Measurements from ENCODE around the gene RHOT2. TPM values are rescaled to one million over a fixed set of nuclear protein-coding genes. Genes with fewer than 3 reads are reported as not detected.

The RHOT2 gene
- 95.9 TPM for total RNA-seq

- DNase-seq (ENCODE audit: low spot score) (peak; percentile 96), ATAC-seq (peak; percentile 91)
- intact Hi-C loops (cut with DNase I): no loop called here
Measured at GRCh38 chr16:667780-668518, at the start of gene RHOT2. Gene RHOT2 (plus strand): TSS chr16:668132. CDS start chr16:668200, 68 bp downstream.

- intact Hi-C loops (cut with DNase I): no loop called here
- DNase-seq (ENCODE audit: low spot score) (no peak), ATAC-seq (no peak)
Measured at GRCh38 chr16:619476-620100, 48.3 kb upstream of the RHOT2 start.

- intact Hi-C loops (cut with DNase I): no loop called here
- no peak for ATAC-seq
Measured at GRCh38 chr16:620700-621525, 47.0 kb upstream of the RHOT2 start.

DNA sequence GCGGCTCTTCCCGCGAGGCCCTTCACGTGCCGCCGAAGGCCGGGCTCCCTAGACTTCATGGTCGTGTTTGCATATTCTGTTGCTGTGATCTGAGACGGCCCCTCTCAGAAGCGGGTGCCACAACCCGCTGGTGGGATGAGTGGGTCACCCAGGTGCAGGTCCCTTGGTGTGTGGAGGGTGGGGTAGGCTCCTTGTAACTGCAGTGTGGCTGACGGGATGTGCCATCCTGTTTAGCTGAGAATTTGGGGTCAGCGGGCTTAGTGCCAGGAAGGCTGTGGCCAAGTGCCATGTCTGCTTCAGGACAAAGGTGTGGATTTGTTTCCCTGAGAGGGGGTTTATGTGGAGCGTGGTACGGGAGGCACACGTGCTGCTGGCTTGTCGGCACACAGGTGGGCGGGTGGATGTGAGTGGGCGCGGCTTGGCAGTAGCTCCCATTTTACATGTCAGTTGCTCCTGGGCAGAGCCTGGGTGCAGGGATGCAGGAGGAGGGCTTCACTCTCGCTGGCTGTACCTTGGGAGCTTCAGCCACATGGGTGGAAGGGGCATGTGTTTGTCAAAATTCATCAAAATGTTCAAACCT is 46.3 kb upstream of the RHOT2 start:
- DNase-seq (ENCODE audit: low spot score) (no peak), ATAC-seq (no peak)
- intact Hi-C loops (cut with DNase I): no loop called here

More at GRCh38 chr16:620700-621525, 47.0 kb upstream of the RHOT2 start:
- DNase-seq (ENCODE audit: low spot score): no peak

DNA sequence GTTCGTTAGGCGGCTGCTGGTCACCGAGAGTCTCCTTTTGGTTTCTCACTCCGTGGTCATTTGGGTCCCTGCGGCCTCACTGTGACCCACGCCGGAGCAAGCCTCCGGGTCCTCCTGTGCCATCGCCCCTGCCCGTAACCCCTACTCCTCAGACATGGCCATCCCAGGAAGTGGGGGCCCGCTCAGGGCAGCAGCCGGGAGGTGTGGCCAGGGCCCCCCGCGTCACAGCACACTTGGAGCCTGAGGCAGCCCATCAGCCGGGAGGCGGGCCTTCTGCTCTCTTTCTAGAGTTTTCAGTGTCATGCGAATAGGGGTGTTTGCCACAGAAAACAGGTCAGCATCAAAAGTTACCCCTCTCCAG is 45.0 kb upstream of the RHOT2 start:
- DNase-seq (ENCODE audit: low spot score) (no peak), ATAC-seq (no peak)
- intact Hi-C loops (cut with DNase I): no loop called here

- DNase-seq (ENCODE audit: low spot score): no peak
- no peak for ATAC-seq
- intact Hi-C loops (cut with DNase I): no loop called here
Measured at GRCh38 chr16:624526-625070, 43.3 kb upstream of the RHOT2 start.

DNA sequence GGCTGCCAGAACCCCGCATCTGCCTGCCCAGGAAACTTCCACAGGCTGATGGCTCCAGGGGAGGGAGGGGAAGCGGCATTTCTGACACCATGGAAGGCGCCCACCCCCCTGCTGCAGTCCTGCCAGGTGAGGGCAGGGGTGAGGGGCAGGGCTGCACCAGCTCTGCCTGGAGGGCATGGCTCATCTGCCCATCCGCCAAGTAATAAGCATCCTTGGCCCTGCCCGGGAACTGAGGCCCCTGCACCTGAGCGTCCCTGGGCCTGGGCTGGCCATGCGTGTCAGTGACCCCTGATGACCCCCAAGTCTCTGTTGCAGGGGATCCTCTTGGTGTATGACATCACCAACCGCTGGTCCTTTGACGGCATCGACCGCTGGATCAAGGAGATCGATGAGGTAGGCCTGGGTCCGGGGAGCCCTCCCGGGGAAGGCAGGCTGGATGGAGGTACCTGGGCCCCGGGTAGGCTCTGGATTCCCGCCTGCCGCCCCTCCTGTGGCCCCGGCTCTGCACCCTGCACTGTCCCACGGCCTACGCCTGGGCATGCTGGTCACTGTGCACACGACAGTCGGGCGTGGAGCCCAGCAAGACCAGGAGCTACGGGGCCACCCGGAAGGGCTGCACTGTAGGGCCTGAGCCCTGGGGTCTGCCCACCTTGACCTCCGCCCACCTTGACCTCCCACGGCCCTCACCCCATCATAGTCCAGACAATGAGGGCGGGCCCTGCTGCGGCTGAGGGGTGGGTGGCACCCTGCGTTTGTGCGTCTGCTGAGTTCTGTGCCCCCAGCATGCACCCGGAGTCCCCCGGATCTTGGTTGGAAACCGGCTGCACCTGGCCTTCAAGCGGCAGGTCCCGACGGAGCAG is 42.6 kb upstream of the RHOT2 start:
- intact Hi-C loops (cut with DNase I): no loop called here
- no peak for DNase-seq (ENCODE audit: low spot score)
- no peak for ATAC-seq

GRCh38 chr16:625977-626765 is 41.8 kb upstream of the RHOT2 start:
- intact Hi-C loops (cut with DNase I): no loop called here
- ATAC-seq (no peak), DNase-seq (ENCODE audit: low spot score) (no peak)

- intact Hi-C loops (cut with DNase I): no loop called here
- ATAC-seq: no peak
Measured at GRCh38 chr16:626787-627453, 41.0 kb upstream of the RHOT2 start.

GRCh38 chr16:627454-628239 is 40.3 kb upstream of the RHOT2 start:
- intact Hi-C loops (cut with DNase I): no loop called here
- ATAC-seq: no peak
- DNase-seq (ENCODE audit: low spot score): peak; percentile 71

More at GRCh38 chr16:626787-627453, 41.0 kb upstream of the RHOT2 start:
- no peak for DNase-seq (ENCODE audit: low spot score)

GRCh38 chr16:628321-629061 is 39.4 kb upstream of the RHOT2 start:
- ATAC-seq: peak; percentile 3
- DNase-seq (ENCODE audit: low spot score): peak; percentile 62
- intact Hi-C loops (cut with DNase I): no loop called here

DNA sequence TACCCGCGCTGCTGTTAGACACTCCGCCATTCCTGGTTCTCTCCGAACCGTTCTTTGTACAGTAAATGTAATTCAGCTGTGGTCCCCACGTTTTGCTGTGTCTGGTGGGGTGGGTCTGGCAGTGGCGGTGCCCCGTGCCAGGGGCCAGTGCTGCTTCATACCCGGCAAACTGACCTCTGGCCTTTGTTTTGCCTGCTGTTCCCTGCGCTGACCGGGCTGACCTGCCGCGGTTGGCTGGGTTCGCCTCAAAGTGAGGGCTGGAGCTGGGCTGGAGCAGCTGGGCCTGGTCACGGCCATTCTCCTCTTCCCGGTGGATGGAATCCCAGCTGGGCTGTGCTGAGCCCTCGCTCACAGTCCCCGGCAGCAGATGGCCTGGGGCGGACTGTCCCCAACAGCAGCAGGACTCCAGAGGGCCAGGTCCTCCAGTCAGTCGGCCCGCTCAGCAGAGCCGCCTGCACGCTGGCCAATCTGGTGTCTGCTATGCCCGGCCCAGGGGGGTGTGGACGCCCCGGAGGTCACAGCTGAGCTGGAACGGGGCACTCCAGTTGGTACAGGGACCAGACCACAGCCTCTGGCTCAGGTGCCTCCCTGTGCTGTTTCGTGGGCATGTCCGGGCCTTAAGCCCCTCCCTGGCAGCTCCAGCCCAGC is 38.6 kb upstream of the RHOT2 start:
- intact Hi-C loops (cut with DNase I): no loop called here
- DNase-seq (ENCODE audit: low spot score) (no peak), ATAC-seq (peak; percentile 50)

GRCh38 chr16:629833-630248 is 38.1 kb upstream of the RHOT2 start:
- ATAC-seq: peak; percentile 20
- DNase-seq (ENCODE audit: low spot score): no peak
- intact Hi-C loops (cut with DNase I): no loop called here

- peak; percentile 39 for ATAC-seq
- intact Hi-C loops (cut with DNase I): no loop called here
- DNase-seq (ENCODE audit: low spot score): peak; percentile 68
Measured at GRCh38 chr16:630249-630814, 37.6 kb upstream of the RHOT2 start.
